Neural progenitor cell (in vitro differentiated cells): Measurements from ENCODE around the gene EIF4G3. TPM values are rescaled to one million over a fixed set of nuclear protein-coding genes. Genes with fewer than 3 reads are reported as not detected.
"Not testable (repeated sequence)": the region's sequence is repeated elsewhere in the genome, so short reads cannot be mapped to it uniquely, and the experiment has no call there.

Source experiments
- DNase-seq: peaks from one replicate; pipeline ENCODE4 v3.0.0-alpha.2; 2016; ENCODE audit warnings: low spot score
- H2AFZ ChIP-seq: fragments of 200-600 bp; sonication (generic); replicated peaks from 2 replicates; pipeline ENCODE4 v1.6.1; 2016; ENCODE audit warnings: antibody characterized with exemption
- H3F3A ChIP-seq: fragments of 200-600 bp; sonication (generic); 2 replicates; pipeline ENCODE4 v1.6.1; 2016; ENCODE audit warnings: antibody characterized with exemption, low read depth
- H3K27ac ChIP-seq: fragments of 200-600 bp; sonication (generic); 2 replicates; pipeline ENCODE4 v1.5.1; 2016; ENCODE audit warnings: mild to moderate bottlenecking
- H3K27me3 ChIP-seq: fragments of 200-600 bp; sonication (generic); 2 replicates; pipeline ENCODE4 v1.6.1; 2016; ENCODE audit warnings: mild to moderate bottlenecking, moderate library complexity
- H3K36me3 ChIP-seq: fragments of 200-600 bp; sonication (generic); 2 replicates; pipeline ENCODE4 v1.5.1; 2016
- H3K4me1 ChIP-seq: fragments of 200-600 bp; sonication (generic); 2 replicates; pipeline ENCODE4 v1.6.1; 2016; ENCODE audit warnings: mixed run types
- H3K4me2 ChIP-seq: fragments of 200-600 bp; sonication (generic); 2 replicates; pipeline ENCODE4 v1.6.1; 2016
- H3K4me3 ChIP-seq: fragments of 200-600 bp; sonication (generic); 2 replicates; pipeline ENCODE4 v1.5.1; 2016
- H3K79me2 ChIP-seq: fragments of 200-600 bp; sonication (generic); 2 replicates; pipeline ENCODE4 v1.6.1; 2016; ENCODE audit warnings: low read depth
- H3K9ac ChIP-seq: fragments of 200-600 bp; sonication (generic); 2 replicates; pipeline ENCODE4 v1.6.1; 2016
- H3K9me3 ChIP-seq: fragments of 200-600 bp; sonication (generic); 2 replicates; pipeline ENCODE4 v1.5.1; 2016; ENCODE audit warnings: low read depth
- H4K20me1 ChIP-seq: fragments of 200-600 bp; sonication (generic); 2 replicates; pipeline ENCODE4 v1.6.1; 2016; ENCODE audit warnings: low read depth
- H3K27ac Mint-ChIP-seq: 3 replicates; pipeline ENCODE4 v1.8.0; 2021; ENCODE audit warnings: mixed read lengths
- H3K27me3 Mint-ChIP-seq: 2 replicates; pipeline ENCODE4 v1.8.0; 2022; ENCODE audit warnings: low read depth, mild to moderate bottlenecking, inconsistent platforms, moderate library complexity, mixed read lengths; ENCODE audit not compliant: insufficient read depth
- H3K36me3 Mint-ChIP-seq: 3 replicates; pipeline ENCODE4 v1.8.0; 2021; ENCODE audit warnings: mixed read lengths
- H3K4me1 Mint-ChIP-seq: 3 replicates; pipeline ENCODE4 v1.8.0; 2021; ENCODE audit warnings: mixed read lengths
- H3K4me3 Mint-ChIP-seq: 3 replicates; pipeline ENCODE4 v1.8.0; 2021; ENCODE audit warnings: mild to moderate bottlenecking, moderate library complexity, mixed read lengths
- H3K9me3 Mint-ChIP-seq: 3 replicates; pipeline ENCODE4 v1.8.0; 2020; ENCODE audit warnings: mixed read lengths
- EZH2 ChIP-seq: fragments of 200-600 bp; sonication (generic); IDR thresholded peaks from 2 replicates; pipeline ENCODE4 v1.6.1; 2017; ENCODE audit warnings: antibody characterized with exemption, mild to moderate bottlenecking, moderate library complexity
- EZH2phosphoT487 ChIP-seq: fragments of 200-600 bp; sonication (generic); IDR thresholded peaks from 2 replicates; pipeline ENCODE4 v1.6.1; 2017; ENCODE audit warnings: antibody characterized with exemption
- total RNA-seq: library from RNA; depleted of rRNA; stranded (reverse); fragments of >200 nt; gene quantifications from 2 replicates; pipeline ENCODE4 v1.2.3, GENCODE V29; 2015; ENCODE audit warnings: low replicate concordance
- TF ChIP-seq, protein P1 (sequence below): fragments of 200-600 bp; sonication (generic); IDR thresholded peaks from 2 replicates; pipeline ENCODE4 v1.5.1; 2017; ENCODE audit warnings: antibody characterized with exemption, mild to moderate bottlenecking

Gene EIF4G3
- total RNA-seq, 1 donor from 2014 or later = 73.4 TPM

DNA sequence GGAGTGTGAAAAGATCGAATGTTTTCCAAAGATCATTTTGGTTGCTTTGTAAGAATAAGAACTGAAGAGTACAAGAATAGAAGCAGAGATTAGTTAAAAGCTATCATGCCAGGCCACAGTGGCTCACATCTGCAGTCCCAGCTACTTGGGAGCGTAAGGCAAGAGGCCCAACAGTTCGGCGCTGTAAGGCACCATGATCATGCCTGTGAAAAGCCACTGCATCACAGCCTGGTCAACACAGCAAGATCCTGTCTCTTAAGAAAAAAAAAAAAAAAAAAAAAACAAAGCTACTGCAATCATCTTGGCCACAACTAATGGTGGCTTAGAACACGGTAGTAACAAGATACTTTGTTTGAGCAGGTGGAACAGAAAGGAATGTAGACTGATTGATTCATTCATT is 116.2 kb downstream of the EIF4G3 start:
- Mint-ChIP-seq H3K9me3 (peaks cover under 1% of the 10 kb centered on the region), H3K36me3 (peaks cover 4% of the 10 kb centered on the region), H3K27me3 (no peaks in the 10 kb centered on the region), H3K4me1 (no peaks in the 10 kb centered on the region), H3K4me3 (no peak overlapping the region), H3K27ac (no peak overlapping the region)
- Histone ChIP-seq H3F3A (peaks cover 11% of the 10 kb centered on the region), H3K36me3 (no peaks in the 10 kb centered on the region), H3K27me3 (no peaks in the 10 kb centered on the region), H4K20me1 (no peaks in the 10 kb centered on the region), H3K4me2 (no peak overlapping the region), H3K4me3 (no peak overlapping the region), H3K9me3 (no peaks in the 10 kb centered on the region), H3K27ac (no peak overlapping the region), H3K4me1 (no peaks in the 10 kb centered on the region), H2AFZ (no peak overlapping the region), H3K9ac (no peak overlapping the region), H3K79me2 (peaks cover 51% of the 10 kb centered on the region)
- DNase-seq = no peak
- no peak for TF ChIP-seq EZH2
- TF ChIP-seq, protein P1, sequence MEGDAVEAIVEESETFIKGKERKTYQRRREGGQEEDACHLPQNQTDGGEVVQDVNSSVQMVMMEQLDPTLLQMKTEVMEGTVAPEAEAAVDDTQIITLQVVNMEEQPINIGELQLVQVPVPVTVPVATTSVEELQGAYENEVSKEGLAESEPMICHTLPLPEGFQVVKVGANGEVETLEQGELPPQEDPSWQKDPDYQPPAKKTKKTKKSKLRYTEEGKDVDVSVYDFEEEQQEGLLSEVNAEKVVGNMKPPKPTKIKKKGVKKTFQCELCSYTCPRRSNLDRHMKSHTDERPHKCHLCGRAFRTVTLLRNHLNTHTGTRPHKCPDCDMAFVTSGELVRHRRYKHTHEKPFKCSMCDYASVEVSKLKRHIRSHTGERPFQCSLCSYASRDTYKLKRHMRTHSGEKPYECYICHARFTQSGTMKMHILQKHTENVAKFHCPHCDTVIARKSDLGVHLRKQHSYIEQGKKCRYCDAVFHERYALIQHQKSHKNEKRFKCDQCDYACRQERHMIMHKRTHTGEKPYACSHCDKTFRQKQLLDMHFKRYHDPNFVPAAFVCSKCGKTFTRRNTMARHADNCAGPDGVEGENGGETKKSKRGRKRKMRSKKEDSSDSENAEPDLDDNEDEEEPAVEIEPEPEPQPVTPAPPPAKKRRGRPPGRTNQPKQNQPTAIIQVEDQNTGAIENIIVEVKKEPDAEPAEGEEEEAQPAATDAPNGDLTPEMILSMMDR = no peak
- TF ChIP-seq EZH2phosphoT487 = no peak

DNA sequence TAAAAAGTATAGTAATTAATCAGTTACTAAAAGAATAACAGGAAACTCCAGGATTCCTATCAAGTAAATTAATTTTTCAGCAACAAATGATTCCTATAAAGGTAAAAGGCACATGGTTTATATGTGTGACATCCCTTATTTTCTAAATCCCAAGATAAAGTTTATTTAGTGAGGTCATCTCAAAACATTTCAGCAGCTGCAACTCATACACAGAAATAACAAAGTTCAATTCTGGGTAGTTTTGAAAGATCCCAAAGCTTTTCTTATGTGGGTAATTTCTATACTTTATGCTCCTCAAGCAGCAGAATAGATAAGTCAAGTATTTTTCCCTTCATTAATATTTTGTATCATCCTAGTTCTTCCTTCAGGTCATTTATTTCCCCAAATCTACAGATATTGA is 117.7 kb downstream of the EIF4G3 start:
- Histone ChIP-seq H3K9me3 (peaks cover 4% of the 10 kb centered on the region), H3K27ac (no peak overlapping the region)
- H3K27ac Mint-ChIP-seq = no peak overlapping the region

DNA sequence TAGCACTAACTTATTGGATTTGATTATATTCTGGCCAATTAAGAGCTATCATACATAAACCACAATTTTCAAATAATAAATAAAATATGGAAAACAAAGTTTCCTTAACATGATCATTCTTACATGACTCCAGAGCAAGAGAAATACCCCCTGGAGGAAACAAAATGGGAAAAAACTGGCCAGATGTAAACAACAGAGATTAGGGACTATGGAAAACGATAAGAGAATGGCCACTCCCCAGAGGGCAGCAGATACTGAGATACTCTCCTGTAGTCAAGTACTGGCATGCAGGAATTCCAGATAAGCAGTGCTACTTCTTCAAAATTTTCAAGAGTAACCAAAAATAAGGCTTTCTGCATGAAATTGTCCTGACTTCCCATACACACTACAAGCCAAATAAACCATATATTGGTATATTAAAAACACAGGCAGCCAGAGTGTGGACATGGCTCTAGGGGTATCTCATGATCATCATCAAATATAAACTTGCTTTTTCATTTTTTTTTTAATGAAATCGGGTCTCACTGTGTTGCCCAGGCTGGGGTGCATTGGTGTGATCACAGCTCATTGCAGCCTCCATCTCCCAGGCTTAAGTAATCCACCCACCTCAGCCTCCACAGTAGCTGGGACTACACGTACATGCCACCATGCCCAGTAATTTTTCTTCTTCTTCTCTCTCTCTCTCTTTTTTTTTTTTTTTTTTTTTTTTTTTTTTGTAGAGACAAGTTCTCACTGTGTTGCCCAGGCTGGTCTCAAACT is 118.5 kb downstream of the EIF4G3 start:
- Histone ChIP-seq H3K36me3 (no peaks in the 10 kb centered on the region), H3K27me3 (no peaks in the 10 kb centered on the region), H2AFZ (no peak overlapping the region), H3K4me2 (no peak overlapping the region), H3K9me3 (peaks cover 4% of the 10 kb centered on the region), H3K4me3 (no peak overlapping the region), H3K27ac (no peak overlapping the region), H3F3A (peaks cover 17% of the 10 kb centered on the region), H3K9ac (no peak overlapping the region), H3K4me1 (no peaks in the 10 kb centered on the region), H3K79me2 (peaks cover 51% of the 10 kb centered on the region), H4K20me1 (no peaks in the 10 kb centered on the region)
- DNase-seq = no peak
- H3K36me3 Mint-ChIP-seq = peaks cover 12% of the 10 kb centered on the region
- no peak overlapping the region for H3K4me3 Mint-ChIP-seq
- no peaks in the 10 kb centered on the region for H3K27me3 Mint-ChIP-seq
- H3K4me1 Mint-ChIP-seq = no peaks in the 10 kb centered on the region
- no peak overlapping the region for H3K27ac Mint-ChIP-seq
- peaks cover 8% of the 10 kb centered on the region for H3K9me3 Mint-ChIP-seq
- TF ChIP-seq, protein P1 = no peak
- TF ChIP-seq EZH2phosphoT487 = no peak
- no peak for TF ChIP-seq EZH2

More for the DNA sequence above, 117.7 kb downstream of the EIF4G3 start:
- H3K36me3 ChIP-seq = no peaks in the 10 kb centered on the region
- H3K79me2 ChIP-seq = peaks cover 54% of the 10 kb centered on the region
- DNase-seq = no peak
- no peak for TF ChIP-seq EZH2phosphoT487
- TF ChIP-seq EZH2 = no peak
- TF ChIP-seq, protein P1 = no peak
- no peak overlapping the region for H3K4me3 Mint-ChIP-seq
- no peaks in the 10 kb centered on the region for H3K27me3 ChIP-seq
- peaks cover 17% of the 10 kb centered on the region for H3F3A ChIP-seq
- no peaks in the 10 kb centered on the region for H3K4me1 Mint-ChIP-seq
- no peaks in the 10 kb centered on the region for H4K20me1 ChIP-seq
- H3K27me3 Mint-ChIP-seq = no peaks in the 10 kb centered on the region
- H3K9me3 Mint-ChIP-seq = peaks cover 8% of the 10 kb centered on the region
- H2AFZ ChIP-seq = no peak overlapping the region
- no peaks in the 10 kb centered on the region for H3K4me1 ChIP-seq
- peaks cover 12% of the 10 kb centered on the region for H3K36me3 Mint-ChIP-seq
- no peak overlapping the region for H3K9ac ChIP-seq
- no peak overlapping the region for H3K4me2 ChIP-seq
- H3K4me3 ChIP-seq = no peak overlapping the region

DNA sequence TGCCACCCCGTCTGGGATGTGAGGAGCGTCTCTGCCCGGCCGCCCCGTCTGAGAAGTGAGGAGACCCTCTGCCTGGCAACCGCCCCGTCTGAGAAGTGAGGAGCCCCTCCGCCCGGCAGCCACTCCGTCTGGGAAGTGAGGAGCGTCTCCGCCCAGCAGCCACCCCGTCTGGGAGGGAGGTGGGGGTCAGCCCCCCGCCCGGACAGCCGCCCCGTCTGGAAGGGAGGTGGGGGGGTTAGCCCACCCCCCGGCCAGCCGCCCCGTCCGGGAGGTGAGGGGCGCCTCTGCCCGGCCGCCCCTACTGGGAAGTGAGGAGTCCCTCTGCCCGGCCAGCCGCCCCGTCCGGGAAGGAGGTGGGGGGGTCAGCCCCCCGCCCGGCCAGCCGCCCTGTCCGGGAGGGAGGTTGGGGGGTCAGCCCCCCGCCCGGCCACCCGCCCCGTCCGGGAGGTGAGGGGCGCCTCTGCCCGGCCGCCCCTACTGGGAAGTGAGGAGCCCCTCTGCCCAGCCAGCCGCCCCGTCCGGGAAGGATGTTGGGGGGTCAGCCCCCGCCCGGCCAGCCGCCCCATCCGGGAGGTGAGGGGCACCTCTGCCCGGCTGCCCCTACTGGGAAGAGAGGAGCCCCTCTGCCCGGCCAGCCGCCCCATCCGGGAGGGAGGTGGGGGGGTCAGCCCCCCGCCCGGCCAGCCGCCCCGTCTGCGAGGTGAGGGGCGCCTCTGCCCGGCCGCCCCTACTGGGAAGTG is 123.3 kb downstream of the EIF4G3 start:
- H4K20me1 ChIP-seq, H3K4me3 Mint-ChIP-seq, H3K4me3 ChIP-seq, H3K36me3 ChIP-seq, H3K9ac ChIP-seq, H3K4me1 ChIP-seq, H3K27ac Mint-ChIP-seq, H3K27me3 ChIP-seq, H3K9me3 ChIP-seq, H3K4me1 Mint-ChIP-seq, H3K4me2 ChIP-seq, H3K27me3 Mint-ChIP-seq, H2AFZ ChIP-seq, DNase-seq, H3K27ac ChIP-seq: not testable (repeated sequence)
- H3K36me3 Mint-ChIP-seq = peaks cover 32% of the 10 kb centered on the region
- H3K79me2 ChIP-seq = peaks cover 61% of the 10 kb centered on the region
- peaks cover 13% of the 10 kb centered on the region for H3K9me3 Mint-ChIP-seq
- peaks cover 16% of the 10 kb centered on the region for H3F3A ChIP-seq
